GM21576 (cell line): ENCODE results near the gene BTG2.

Experiments
- ATAC-seq: cut with Tn5 transposase; IDR thresholded peaks from one replicate; pipeline ENCODE4 v1.9.1; 2021; ENCODE audit warnings: mild to moderate bottlenecking, moderate library complexity; ENCODE audit not compliant: unreplicated experiment

The BTG2 gene

DNA sequence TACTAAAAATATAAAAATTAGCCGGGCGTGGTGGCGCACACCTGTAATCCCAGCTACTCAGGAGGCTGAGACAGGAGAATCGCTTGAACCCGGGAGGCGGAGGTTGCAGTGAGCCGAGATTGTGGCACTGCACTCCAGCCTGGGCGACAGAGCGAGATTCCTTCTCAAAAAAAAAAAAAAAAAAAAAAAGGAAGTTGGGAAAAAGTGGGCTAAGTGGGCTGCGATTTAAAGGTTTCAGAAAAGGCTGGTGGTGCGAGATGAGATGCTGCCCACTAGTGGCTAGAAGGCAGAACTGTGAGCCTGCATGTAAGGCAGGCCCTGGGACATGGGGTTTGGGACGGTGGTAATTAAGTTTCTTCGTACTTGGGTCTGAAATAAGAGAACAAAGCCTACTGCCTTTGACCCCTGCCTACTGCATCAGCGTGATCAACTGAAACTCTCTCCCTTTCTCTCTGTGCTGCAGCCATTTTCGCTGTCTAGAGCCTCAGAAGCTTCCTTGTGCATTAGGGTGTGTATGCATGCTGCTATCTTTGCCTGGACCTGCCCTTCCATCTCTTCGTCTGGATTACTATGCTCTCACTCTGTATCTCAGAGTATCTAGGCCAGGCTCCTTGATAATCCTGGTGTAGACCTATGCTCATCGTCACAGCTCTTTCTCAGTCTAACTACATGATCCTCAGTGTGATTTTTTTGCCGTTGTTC lies 33.2 kb downstream of the BTG2 start:
- no peak for ATAC-seq

DNA sequence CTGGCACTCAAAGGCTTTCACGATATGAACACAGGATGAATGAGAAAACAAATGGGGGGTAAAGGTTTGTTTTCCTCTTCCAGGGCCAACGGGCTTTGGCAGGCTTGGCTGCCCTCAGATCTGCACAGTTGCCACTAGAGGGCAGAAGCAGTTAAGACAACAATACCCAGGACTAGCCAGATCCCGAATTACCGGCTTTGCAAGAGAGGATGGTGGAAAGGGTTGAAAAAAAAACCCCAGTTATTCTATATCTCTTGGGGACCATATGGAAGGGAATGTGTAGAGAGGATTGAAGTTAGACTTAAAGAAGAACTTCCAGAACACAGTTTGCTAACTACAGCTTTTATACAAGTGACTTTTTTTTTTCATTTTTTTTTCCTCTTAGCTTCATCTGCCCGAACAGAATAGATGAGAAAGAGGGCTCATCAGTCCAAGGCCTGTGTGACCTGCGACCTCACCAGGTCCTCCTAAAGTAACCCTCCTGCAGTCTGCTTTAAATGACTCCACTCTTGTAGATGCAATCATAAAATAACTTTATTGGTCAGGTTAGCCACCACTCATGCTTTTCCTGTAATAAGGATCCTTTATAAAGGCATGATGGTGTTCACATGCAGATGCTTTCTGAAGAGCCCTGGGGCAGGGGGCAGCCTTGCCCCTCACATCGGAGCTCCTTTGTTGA lies 34.9 kb downstream of the BTG2 start:
- ATAC-seq: no peak

DNA sequence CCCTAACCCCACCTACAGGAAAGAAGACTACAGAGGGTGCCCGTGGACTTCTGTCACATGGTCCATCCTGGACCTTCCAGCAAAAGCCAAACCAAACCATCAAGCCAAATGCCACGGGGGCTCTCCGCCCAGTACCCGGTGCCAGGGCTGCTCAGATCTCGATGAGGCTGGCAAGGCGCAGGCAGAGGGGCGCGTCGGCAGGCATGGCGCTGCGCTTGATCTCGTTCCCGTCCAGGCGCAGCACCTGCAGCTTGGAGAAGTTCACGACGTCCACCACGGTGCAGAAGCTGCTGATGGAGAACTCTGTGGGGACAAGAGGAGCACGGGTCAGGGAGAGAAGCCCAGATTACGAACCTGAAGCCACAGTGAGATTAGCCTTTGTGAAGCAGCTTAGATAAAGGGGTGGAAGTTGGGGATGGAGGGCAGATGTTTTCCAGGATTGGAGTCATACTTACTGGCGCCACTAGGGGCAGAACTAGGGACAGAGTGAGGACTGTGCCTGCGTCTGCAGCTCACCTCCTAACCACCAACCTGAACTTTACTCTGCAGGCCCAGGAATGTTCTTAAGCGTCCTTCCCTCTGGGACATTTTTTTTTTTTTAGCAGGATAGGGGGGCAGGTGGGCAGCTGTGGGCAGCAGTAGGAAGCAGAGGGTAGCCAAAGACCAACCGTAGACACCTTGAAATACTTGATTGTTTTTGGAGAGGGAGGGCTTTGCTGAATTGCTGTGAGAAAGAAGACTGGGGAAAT lies 37.0 kb downstream of the BTG2 start:
- no peak for ATAC-seq

GRCh38 chr1:203343956-203344754 lies 38.8 kb downstream of the BTG2 start:
- ATAC-seq: no peak

GRCh38 chr1:203346060-203346768 lies 40.9 kb downstream of the BTG2 start:
- ATAC-seq: no peak

DNA sequence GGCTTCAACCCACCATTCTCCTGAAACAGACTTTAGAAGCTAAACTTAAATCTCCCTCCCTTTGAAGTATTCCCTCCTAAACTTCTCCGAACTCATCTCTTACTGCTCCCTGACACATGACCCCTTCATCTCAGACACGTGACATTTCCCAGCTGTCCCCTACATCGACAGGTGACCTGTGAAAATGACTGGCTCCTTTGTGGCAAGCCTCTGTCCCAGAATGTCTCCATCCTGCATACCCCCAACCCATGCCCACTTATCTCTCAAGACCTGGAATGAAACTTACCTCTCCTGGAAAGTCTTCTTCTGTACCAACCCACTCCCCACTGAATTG lies 41.4 kb downstream of the BTG2 start:
- no peak for ATAC-seq

DNA sequence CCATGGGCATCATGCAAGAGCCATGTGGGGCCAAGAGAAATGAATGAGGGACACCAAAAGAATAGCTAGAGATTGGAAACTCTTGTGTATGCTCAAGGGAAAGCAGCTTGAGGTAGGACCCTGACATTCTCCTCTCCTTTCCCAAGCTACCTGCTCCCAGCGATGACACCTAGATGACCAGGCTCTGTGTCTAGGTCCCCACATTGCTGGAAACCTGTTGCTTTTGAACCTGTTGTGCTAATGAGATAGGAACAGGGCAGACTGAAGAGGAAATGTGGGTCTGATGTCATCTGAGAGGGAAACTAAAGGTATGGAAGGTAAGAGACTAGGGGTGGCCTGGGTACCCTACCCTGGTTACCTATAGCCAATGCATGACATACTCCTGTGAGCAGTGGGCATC lies 43.8 kb downstream of the BTG2 start:
- ATAC-seq: no peak

GRCh38 chr1:203349773-203350524 lies 44.6 kb downstream of the BTG2 start:
- no peak for ATAC-seq

DNA sequence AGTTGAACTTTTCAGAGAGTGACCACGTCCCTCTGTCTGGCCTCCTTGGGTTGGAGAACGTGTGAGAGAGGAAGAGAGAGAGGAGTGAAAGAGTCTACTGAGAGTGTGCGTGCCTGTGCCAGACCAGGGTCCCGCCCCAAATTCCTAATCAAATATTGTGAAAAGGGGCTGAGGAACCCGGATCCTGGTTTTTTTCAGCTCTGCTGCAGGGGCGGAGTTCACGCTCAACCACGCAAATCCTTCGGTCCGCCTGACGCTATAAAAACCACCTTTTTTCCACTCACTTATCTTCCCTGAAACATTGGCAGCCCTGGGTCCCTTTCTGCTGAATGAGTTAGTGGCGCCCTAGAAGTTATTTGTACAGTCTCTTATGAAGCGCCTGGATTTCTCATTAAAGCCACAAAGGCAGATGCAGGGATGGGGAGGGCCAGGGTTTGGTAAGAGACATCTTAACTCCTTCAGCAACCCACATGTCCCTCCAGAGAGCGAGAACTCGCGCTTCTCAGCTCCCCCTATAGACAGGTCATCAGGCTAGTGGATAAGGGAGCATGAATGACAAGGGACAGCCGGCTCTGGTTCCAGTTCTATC lies 45.8 kb downstream of the BTG2 start, which contains the start of gene FMOD:
TSS of gene FMOD (minus strand) at position 86 of the 589 bp plus-strand sequence. CDS start 2,852 bp downstream, outside the sequence.
- no peak for ATAC-seq

- no peak for ATAC-seq
These were observed 48.2 kb downstream of the BTG2 start for GRCh38 chr1:203353486-203353885.

GRCh38 chr1:203354246-203354645 lies 48.9 kb downstream of the BTG2 start:
- ATAC-seq: no peak

DNA sequence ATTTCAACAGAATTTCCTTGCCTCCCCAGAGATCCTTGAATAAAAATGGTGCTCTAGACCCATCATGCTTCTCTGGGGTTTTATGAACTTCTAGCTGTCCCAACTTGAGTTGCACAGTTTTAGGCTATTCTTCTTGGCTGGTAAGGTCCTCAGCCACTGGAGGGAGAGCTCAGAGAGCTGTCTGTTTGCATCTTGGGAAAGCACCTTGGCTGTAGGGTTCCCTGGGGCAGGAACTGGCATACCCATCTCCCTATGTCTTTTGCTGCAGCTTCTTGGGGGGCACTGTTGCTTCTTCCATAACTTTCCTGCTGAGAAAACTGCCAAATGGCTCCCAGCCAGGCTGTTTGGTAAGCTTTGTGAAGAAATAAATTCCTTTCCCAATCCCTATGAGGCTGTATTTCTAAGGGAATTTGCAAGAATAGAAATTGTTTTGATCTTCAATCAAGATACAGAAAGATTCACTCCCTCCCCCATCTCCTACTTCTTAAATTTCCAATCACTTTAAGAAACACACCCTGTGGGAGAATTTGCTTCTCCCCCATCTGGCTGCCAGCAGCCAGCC lies 53.8 kb downstream of the BTG2 start:
- no peak for ATAC-seq
